ENCODE data around the gene CFAP69. TPM values are rescaled to one million over a fixed set of nuclear protein-coding genes. Genes with fewer than 3 reads are reported as not detected.

Gene CFAP69
- total and polyA plus RNA-seq, 2 experiments from 2014 or later = 4.9 to 7.9 TPM

- TF ChIP-seq NANOG (IDR thresholded peaks at IDR 0.05; ENCODE audit: borderline replicate concordance) (no peak), ZNF331 (CRISPR knock-in tag; IDR thresholded peaks at IDR 0.05; ENCODE audit: low read depth) (no peak), ETS1 (IDR thresholded peaks at IDR 0.05) (no peak), POLR2AphosphoS5 (IDR thresholded peaks at IDR 0.05; ENCODE audit: low read depth) (no peak), ZNF462 (CRISPR knock-in tag; IDR thresholded peaks at IDR 0.05) (no peak), JUNB (IDR thresholded peaks at IDR 0.05; ENCODE audit: unreplicated experiment) (no peak), CTCF (conservative IDR thresholded peaks at IDR 0.05; ENCODE audit: low read depth in 2 of 2) (no peak), EZH2 (IDR thresholded peaks at IDR 0.05; ENCODE audit: low read depth, unreplicated experiment) (no peak)
- H3K4me1 ChIP-seq (ENCODE audit: insufficient read depth) = no peaks in the 10 kb centered on the region
- no peaks in the 10 kb centered on the region for H3K79me2 ChIP-seq (replicated peaks; ENCODE audit: insufficient read depth)
- H3K27ac ChIP-seq (ENCODE audit: low read depth) = no peak overlapping the region
- Mint-ChIP-seq H3K4me1 (no peaks in the 10 kb centered on the region), H3K27me3 (ENCODE audit: insufficient read depth, low read depth, poor library complexity) (no peaks in the 10 kb centered on the region), H3K9me3 (no peaks in the 10 kb centered on the region), H3K4me3 (no peak overlapping the region), H3K36me3 (ENCODE audit: low read depth) (no peaks in the 10 kb centered on the region), H3K27ac (no peak overlapping the region)
- no peaks in the 10 kb centered on the region for H3F3A ChIP-seq (replicated peaks; ENCODE audit: low read depth)
- no peaks in the 10 kb centered on the region for H3K9me2 ChIP-seq (ENCODE audit: insufficient read depth)
- no peak overlapping the region for H3K4me2 ChIP-seq
- H3K36me3 ChIP-seq (ENCODE audit: insufficient read depth) = no peaks in the 10 kb centered on the region
- H3K4me3 ChIP-seq = no peak overlapping the region
- DNase-seq (ENCODE audit: low spot score) (no peak), ATAC-seq (no peak)
- no peak overlapping the region for H2AFZ ChIP-seq
- no peaks in the 10 kb centered on the region for H4K20me1 ChIP-seq (replicated peaks; ENCODE audit: insufficient read depth)
- no peaks in the 10 kb centered on the region for H3K27me3 ChIP-seq (ENCODE audit: insufficient read depth)
Measured at GRCh38 chr7:90276033-90276728, 31.2 kb downstream of the CFAP69 start.

Measured in GM23338 (cell line).